ENCODE measurements around the gene RAB40C.

Gene RAB40C

DNA sequence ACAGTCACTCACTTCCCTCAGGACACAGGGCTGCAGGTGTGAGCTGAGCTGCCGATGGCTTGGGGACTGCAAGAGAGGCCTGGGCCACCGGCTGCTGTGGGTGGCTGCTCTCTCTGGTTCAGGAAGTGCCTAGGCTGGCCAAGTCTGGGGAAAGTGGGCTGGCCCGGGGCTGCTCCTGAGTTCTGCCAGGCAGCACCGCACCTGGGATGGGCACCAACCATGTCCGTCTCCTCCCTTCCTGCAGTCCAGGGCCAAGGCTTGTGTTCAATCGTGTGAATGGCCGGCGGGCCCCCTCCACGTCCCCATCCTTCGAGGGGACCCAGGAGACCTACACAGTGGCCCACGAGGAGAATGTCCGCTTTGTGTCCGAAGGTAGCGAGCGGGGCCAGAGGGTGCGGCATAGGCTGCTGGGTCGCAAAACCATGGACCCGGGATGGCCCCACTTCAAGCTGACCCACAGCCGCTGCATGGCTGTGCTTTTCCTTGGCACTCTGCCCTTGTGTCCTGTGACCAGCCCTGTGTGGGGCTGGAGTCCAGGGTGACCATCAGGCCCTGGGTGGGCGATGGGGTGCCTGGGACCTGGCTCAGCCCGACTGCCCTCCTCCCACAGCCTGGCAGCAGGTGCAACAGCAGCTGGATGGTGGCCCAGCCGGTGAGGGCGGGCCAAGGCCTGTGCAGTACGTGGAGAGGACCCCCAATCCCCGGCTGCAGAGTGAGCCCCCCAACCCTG, 57.5 kb downstream of the RAB40C start:
- no peak for DNase-seq (ENCODE audit: low read depth)

DNA sequence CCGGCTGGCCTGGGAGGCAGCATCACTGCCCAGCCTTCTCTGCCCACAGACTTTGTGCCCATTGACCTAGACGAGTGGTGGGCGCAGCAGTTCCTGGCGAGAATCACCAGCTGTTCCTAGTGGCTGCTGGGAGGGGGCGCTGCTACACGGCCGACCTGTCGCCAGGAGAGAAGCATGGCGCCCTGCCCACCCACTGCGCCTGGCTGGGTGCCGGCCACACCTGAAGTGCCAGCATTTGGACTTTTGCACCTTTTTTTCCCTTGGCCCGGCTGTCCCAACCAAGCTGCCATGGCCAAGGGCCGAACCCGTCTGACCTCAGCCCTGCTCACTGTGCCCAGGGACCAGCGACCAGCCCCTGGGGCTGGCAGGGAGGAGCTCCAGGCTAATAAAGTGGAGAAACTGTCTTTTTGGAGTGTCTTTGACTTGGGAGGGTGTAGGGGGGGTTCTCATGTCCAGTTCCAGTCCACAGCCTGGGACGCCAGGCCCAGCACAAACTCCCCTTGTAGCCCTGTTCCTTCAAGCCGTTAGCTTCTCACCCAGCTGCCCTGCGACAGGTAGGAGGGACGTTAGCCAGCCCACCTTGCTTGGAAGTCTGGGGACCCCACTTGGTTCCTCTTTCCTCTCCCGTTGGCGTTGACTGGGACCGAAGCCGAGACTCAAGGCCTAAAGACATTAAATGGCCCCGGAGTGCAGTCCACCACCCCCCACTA, 58.4 kb downstream of the RAB40C start:
- DNase-seq (ENCODE audit: low read depth) = no peak

- DNase-seq (ENCODE audit: low read depth) = peak; percentile 86
These were observed 59.1 kb downstream of the RAB40C start, which contains the start of gene WDR90 for GRCh38 chr16:648781-649589. WDR90 (plus strand) TSS chr16:649365; CDS start chr16:649417, 52 bp downstream.

- DNase-seq (ENCODE audit: low read depth) = no peak
These were observed 59.8 kb downstream of the RAB40C start for GRCh38 chr16:649631-650030.

GRCh38 chr16:651844-652243, 62.0 kb downstream of the RAB40C start:
- DNase-seq (ENCODE audit: low read depth) = no peak

DNA sequence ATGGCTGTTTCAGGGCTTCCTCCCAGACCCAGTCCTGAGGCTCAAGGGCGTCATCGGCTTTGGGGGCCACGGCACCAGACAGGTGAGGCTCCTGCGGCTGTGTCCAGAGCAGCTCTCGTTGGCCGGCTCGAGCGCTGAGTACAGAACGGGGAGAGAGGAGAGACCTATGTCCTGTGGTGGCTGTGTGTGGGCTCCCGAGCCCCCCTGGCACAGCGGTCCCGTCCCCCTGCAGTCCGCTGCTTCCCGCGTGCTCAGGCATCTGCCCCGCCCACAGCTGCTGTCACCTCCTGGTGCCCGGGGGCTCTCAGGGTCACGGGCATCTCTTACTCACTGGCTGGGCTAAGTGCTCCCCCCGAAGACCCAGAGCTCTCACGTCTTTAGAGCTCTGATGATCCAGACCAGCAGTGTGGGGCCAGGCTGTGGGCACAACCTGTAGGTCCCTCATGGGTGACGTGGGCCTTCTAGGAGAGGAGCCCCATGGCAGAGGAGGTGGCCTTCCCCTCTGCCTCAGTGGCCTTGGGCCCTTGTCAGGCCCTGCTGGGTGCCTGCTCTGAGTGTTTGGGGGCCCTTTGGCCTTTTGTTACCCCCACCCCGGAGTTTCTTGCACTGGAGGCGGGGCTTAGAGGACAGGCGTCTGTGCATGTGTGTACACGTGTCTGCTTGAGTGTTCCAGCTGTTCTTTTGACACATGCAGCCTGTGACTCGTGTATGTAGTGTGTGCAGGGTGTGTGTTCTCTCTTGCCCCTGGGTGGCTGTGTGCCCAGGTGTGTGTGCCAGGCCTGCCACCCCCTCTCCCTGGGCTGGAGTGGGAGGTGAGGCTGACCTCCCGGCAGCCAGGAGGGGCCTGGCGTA, 62.8 kb downstream of the RAB40C start:
- no peak for DNase-seq (ENCODE audit: low read depth)

DNA sequence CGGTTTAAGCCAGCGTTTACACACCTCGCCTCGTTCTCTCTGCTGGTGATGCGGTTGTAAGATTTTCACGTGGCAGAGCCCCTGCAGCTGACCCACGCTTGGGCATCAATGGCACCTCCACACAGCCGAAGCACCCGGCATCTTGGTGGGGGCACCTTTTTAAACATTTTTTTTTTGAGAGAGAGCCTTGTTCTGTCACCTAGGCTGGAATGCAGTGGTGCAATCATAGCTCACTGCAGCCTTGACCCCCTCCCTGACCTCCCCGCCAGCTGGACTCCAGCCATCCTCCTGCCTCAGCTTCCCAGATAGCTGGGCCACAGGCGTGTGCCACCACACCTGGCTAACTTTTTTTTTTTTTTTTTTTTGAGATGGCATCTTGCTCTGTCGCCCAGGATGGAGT, 64.2 kb downstream of the RAB40C start:
- no peak for DNase-seq (ENCODE audit: low read depth)

DNA sequence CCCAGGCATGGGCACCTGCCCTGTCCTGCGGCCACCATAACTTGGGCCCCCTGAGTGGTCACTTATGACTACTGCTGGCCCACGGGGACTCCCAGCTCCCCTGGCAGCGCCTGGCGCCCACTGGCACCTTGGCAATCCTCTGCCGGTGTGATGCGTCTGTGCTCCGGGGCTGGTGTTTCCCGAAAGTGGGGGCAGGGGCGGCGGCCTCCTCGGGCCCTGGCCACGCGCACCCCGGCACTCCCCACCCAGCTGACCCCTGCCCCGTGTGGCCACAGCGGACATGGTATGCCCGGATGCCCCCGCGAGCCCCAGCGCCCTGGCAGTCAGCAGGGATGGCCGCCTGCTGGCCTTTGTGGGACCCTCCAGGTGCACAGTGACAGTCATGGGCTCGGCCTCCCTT, 67.6 kb downstream of the RAB40C start:
- DNase-seq (ENCODE audit: low read depth) = no peak

GRCh38 chr16:658679-659571, 69.1 kb downstream of the RAB40C start:
- no peak for DNase-seq (ENCODE audit: low read depth)

DNA sequence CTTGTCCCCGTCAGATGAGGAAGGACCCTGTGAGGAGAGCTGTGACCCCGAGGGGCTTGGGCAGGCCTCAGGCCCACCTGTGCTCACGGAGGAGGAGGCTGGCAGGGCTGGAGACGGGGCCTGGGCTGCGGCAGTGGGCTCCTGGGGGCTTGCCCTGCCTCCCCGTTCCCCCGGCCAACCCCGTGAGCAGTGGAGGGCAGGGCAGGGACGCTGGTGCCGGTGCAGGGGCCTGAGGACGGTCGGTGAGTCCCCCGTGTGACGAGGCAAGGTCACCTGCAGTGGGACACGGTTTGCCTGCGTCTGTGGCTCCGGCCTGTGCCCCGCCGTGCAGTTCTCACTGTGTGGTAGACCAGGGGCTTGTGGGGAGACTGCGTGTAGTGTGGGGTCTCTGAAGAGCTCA, 69.8 kb downstream of the RAB40C start:
- no peak for DNase-seq (ENCODE audit: low read depth)

DNA sequence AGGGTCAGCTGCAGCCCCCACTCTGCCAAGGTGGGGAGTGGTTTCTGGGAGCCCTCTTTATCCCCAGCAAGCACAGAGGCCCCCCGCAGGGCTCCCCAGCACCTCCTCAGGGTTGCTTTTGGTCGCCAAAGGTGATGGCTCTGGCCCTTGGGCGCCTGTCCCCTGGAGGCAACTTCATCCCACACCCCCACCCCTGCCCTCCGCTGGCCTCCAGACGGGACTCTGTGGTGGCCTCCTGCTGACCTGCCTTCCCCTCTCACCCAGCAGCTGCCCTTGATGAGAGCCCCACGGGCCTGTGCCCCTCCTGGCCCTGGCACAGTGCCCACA, 70.2 kb downstream of the RAB40C start:
- DNase-seq (ENCODE audit: low read depth) = no peak

GRCh38 chr16:660459-661183, 70.8 kb downstream of the RAB40C start:
- DNase-seq (ENCODE audit: low read depth) = no peak

GRCh38 chr16:661184-661821, 71.4 kb downstream of the RAB40C start:
- no peak for DNase-seq (ENCODE audit: low read depth)

- no peak for DNase-seq (ENCODE audit: low read depth)
These were observed 72.2 kb downstream of the RAB40C start for GRCh38 chr16:662095-662494.

DNA sequence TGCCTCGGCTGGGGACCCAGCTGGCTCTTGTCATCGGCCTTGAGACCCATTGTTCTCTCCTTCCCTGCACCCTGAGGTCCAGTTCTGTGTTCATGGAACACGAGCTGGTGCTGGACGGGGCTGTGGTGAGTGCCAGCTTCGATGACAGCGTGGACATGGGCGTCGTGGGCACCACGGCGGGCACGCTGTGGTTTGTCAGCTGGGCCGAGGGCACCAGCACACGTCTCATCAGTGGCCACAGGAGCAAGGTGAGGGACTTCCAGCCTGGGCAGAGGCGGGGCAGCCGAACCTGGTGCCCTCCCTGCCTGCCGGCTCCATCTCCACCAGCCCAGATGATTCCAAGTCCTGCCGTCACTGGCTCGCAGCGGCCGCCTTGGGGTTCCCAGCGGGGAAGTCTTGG, 72.7 kb downstream of the RAB40C start:
- DNase-seq (ENCODE audit: low read depth) = no peak

DNA sequence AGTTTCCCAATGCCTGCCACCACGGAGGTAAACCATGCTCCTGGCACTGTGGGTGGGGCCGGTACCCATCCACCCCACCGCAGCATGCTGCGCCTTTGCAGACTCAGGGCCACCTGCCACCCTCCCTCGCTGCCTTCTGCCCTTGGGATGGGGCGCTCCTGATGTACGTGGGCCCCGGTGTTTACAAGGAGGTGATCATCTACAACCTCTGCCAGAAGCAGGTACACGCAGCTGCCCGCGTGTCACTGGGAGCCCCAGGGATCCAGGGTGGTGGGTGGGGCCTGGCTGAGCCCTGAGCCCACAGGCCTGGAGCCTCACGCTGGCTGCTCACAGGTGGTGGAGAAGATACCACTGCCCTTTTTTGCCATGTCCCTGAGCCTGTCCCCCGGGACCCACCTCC, 76.7 kb downstream of the RAB40C start:
- no peak for DNase-seq (ENCODE audit: low read depth)

DNA sequence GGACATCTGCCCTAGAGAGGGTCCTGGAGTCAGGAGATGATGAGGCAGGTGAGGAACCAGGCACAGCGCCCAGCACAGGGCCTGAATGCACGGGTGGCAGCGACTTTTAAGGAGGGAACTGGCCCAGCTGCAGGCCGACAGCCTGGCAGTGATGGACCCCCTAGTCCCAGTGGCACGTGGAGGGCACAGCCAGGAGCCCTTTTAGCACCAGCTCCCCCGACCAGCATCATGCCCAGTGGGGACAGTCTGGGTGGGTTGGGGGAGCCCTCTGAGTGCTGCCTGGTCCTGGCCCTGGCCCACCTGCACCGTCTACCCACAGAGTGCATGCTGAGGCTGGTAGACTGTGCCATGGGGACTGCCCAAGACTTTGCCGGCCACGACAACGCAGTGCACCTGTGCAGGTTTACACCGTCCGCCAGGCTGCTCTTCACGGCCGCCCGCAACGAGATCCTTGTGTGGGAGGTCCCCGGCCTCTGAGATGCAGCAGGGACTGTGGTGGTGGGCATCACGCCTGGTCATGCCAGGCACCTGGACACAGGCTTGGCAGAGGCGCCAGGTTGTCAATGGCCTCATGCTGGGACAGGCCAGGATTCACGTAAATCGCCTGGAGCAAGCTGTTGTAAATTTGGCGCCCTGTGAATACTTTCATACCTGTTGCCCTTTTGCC, 77.4 kb downstream of the RAB40C start:
- no peak for DNase-seq (ENCODE audit: low read depth)

DNA sequence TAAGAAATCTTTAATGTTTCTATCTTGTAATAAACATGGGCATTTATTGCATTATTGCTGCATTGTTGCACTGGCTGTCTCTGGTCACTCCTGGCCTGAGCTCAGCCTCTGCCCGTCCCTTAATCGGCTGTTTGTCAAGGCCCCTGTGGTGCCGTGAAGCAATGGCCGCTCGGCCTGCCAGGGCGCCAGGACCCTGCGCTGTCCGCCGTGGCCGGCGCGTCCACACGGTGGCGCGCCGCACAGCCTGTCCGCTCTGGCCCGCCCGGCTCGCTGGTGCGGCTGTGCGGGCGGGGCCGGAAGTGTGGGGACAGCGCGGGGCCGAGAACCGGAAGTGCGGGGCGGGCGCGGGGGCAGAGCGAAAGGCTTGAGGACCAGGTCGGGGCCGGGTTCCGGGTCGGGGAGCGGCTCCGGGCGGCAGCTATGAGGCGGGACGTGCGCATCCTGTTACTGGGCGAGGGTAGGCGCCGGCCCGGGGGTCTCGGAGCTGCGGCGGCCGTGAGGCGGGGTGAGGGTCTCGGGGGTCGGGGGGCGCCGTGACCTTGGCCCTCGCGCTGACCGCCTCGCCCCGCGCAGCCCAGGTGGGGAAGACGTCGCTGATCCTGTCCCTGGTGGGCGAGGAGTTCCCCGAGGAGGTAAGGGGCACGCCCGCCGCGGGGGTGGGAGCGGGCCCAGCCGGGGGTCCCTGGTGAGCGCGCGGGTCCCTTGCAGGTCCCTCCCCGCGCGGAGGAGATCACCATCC, 78.1 kb downstream of the RAB40C start, which contains the start of gene RHOT2:
Gene RHOT2, plus strand, starts transcription at position 353 of the 739 bp plus-strand sequence. Its CDS starts 68 bp downstream, at position 421.
- peak; percentile 79 for DNase-seq (ENCODE audit: low read depth)
